Gastroesophageal sphincter (tissue), 4 donors: ENCODE data around the gene PNMA6F. TPM values are rescaled to one million over a fixed set of nuclear protein-coding genes. Genes with fewer than 3 reads are reported as not detected.

Experiments used
- ATAC-seq: fragments of 150-250 bp; one replicate; pipeline ENCODE4 v1.9.1; 2016; ENCODE audit warnings: mild to moderate bottlenecking, moderate library complexity
- H3K27ac ChIP-seq, 4 donors: fragments of 200-600 bp; sonication (generic) in 3 of 4; 1 replicate in 3 of 4; 2 replicates in 1 of 4; pipeline ENCODE4 v1.5.1; 2016 to 2019
- H3K27me3 ChIP-seq: fragments of 200-600 bp; sonication (generic); one replicate; pipeline ENCODE4 v1.5.1; 2019
- H3K36me3 ChIP-seq, 2 donors: fragments of 200-600 bp; sonication (generic); one replicate each; pipeline ENCODE4 v1.5.1; 2019; ENCODE audit warnings: control low read depth in 1 of 2
- H3K4me1 ChIP-seq, 3 donors: fragments of 200-600 bp; sonication (generic); 1 replicate in 2 of 3; 2 replicates in 1 of 3; pipeline ENCODE4 v1.5.1; 2016 to 2019; ENCODE audit warnings: control low read depth in 2 of 3
- H3K4me3 ChIP-seq, 2 donors: fragments of 200-600 bp; sonication (generic); one replicate each; pipeline ENCODE4 v1.5.1; 2019; ENCODE audit warnings: mild to moderate bottlenecking in 1 of 2, moderate library complexity in 1 of 2
- H3K9me3 ChIP-seq, 3 donors: fragments of 200-600 bp; sonication (generic); one replicate each; pipeline ENCODE4 v1.5.1; 2017 to 2019; ENCODE audit warnings: control low read depth in 2 of 3
- EP300 ChIP-seq: sonication (generic); formaldehyde crosslinking; IDR thresholded peaks from one replicate; pipeline ENCODE4 v1.6.1; 2017; ENCODE audit warnings: antibody characterized with exemption, mild to moderate bottlenecking
- POLR2A ChIP-seq, 2 donors: fragments of 450-650 bp; IDR thresholded peaks; one replicate each; pipeline ENCODE4 v1.6.1; 2017; ENCODE audit warnings: antibody characterized with exemption in 2 of 2, mild to moderate bottlenecking in 2 of 2, moderate library complexity in 1 of 2
- POLR2AphosphoS5 ChIP-seq: sonication (generic); formaldehyde crosslinking; IDR thresholded peaks from one replicate; pipeline ENCODE4 v1.6.1; 2017; ENCODE audit warnings: antibody characterized with exemption
- WGBS, 2 donors: methylation state at CpG; one replicate each; pipeline ENCODE4 v1.1.5; 2018; ENCODE audit warnings: low coverage in 1 of 2; 5-methylcytosine and 5-hydroxymethylcytosine counted together
- total RNA-seq, 4 donors: library from RNA; depleted of rRNA; stranded (reverse); fragments of >200 nt; gene quantifications; one replicate each; pipeline ENCODE4 v1.1.0, GENCODE V29; 2016
- TF ChIP-seq, protein P1 (sequence below), 4 experiments: fragments of 200-600 bp in 2 of 4; fragments of 450-650 bp in 2 of 4; sonication (generic) in 1 of 4; IDR thresholded peaks; one replicate each; pipeline ENCODE4 v1.5.1; 2017 to 2019; ENCODE audit warnings: antibody characterized with exemption in 4 of 4, mild to moderate bottlenecking in 2 of 4, moderate library complexity in 2 of 4

Gene PNMA6F
- total RNA-seq, 4 donors from 2014 or later = not detected

DNA sequence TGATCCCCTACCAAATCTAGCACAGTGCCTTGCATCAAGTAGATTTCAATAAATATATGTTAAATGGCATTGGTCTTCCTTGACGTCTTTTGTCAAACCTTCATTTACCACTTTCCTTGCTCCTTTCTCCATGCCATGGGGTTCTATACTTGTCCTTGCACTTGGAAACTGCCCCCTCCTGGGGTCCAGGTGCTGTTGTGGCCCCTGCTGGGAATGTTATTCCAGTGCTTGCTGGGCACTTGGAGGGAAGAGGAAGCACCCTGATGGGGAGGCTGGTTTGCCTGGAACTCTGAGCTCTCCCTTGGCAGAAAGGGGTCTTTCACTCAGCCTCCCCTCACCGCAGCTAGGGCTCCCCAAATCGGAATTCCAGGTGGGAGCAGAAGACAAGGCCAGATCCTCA, 31.3 kb upstream of the PNMA6F start:
- Histone ChIP-seq H3K4me1 (no peaks in the 10 kb centered on the region), H3K36me3 (peaks cover 0 to 27% of the 10 kb centered on the region in 2 donors), H3K9me3 (no peaks in the 10 kb centered on the region), H3K27ac (no peak overlapping the region), H3K27me3 (no peaks in the 10 kb centered on the region), H3K4me3 (no peak overlapping the region)
- TF ChIP-seq POLR2A (IDR thresholded peaks at IDR 0.05) (no peak), POLR2AphosphoS5 (no peak), EP300 (no peak)
- TF ChIP-seq, protein P1, sequence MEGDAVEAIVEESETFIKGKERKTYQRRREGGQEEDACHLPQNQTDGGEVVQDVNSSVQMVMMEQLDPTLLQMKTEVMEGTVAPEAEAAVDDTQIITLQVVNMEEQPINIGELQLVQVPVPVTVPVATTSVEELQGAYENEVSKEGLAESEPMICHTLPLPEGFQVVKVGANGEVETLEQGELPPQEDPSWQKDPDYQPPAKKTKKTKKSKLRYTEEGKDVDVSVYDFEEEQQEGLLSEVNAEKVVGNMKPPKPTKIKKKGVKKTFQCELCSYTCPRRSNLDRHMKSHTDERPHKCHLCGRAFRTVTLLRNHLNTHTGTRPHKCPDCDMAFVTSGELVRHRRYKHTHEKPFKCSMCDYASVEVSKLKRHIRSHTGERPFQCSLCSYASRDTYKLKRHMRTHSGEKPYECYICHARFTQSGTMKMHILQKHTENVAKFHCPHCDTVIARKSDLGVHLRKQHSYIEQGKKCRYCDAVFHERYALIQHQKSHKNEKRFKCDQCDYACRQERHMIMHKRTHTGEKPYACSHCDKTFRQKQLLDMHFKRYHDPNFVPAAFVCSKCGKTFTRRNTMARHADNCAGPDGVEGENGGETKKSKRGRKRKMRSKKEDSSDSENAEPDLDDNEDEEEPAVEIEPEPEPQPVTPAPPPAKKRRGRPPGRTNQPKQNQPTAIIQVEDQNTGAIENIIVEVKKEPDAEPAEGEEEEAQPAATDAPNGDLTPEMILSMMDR (IDR thresholded peaks at IDR 0.05) = no peak
- 100% methylated on average over 1 of the region's 3 CpGs; no CpG with 5 or more reads in 1 of the 2 donors for WGBS, 2 donors
- ATAC-seq = no peak

DNA sequence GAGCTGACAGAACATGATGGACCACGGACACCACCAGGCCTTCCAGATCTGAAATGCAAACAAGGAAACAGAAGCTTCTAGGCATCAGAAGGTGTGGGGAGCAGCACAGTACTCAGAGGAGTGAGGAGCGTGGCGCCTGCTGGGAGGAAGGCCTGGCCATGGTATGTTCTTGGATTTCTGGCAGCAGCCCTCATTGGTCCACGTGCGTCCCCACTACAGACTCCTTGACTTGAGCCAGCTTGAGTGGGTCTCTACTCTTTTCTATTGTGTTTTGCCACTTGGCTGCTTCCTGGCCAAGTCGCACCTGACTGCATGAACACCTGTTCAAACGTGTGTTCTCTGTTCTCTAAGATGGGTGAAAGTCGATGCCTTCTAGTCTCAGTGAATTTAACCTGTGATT, 30.4 kb upstream of the PNMA6F start:
- ATAC-seq = no peak
- 75 to 96% methylated on average over 4 of the region's 8 CpGs for WGBS, 2 donors
- TF ChIP-seq, protein P1 (IDR thresholded peaks at IDR 0.05) = no peak
- TF ChIP-seq POLR2A (IDR thresholded peaks at IDR 0.05) (no peak), EP300 (no peak), POLR2AphosphoS5 (no peak)
- H3K4me3 ChIP-seq = no peak overlapping the region
- H3K27ac ChIP-seq = no peak overlapping the region
- H3K4me1 ChIP-seq = no peaks in the 10 kb centered on the region
- H3K9me3 ChIP-seq = no peaks in the 10 kb centered on the region
- H3K27me3 ChIP-seq = no peaks in the 10 kb centered on the region
- H3K36me3 ChIP-seq = peaks cover 0 to 35% of the 10 kb centered on the region in 2 donors

DNA sequence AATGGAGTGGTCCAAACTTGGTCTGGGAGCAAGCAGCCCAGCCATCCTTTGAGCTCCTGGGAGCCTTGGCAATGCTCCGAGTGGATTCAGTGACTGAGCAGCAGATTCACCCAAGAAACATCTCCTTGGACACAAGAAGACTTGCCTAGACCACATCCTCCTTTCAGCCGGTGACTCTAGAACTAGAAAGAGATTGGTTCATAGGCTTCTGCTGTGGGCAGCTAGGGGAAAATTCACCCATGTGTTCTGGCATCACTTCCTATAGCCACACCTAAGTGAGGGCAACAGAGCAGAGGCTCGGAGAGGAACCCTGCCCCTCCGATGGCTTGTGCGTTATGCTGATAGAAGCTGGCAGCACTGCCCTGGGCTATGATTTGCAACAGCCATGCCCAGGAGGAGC, 28.4 kb upstream of the PNMA6F start:
- Histone ChIP-seq H3K4me1 (no peaks in the 10 kb centered on the region), H3K36me3 (peaks cover 0 to 54% of the 10 kb centered on the region in 2 donors), H3K9me3 (no peaks in the 10 kb centered on the region), H3K4me3 (no peak overlapping the region), H3K27ac (no peak overlapping the region), H3K27me3 (no peaks in the 10 kb centered on the region)
- no peak for ATAC-seq
- TF ChIP-seq, protein P1 (IDR thresholded peaks at IDR 0.05) = no peak
- no peak for TF ChIP-seq POLR2AphosphoS5
- TF ChIP-seq EP300 = no peak
- TF ChIP-seq POLR2A (IDR thresholded peaks at IDR 0.05) = no peak
- 73% methylated on average over 2 of the region's 5 CpGs; no CpG with 5 or more reads in 1 of the 2 donors for WGBS, 2 donors

DNA sequence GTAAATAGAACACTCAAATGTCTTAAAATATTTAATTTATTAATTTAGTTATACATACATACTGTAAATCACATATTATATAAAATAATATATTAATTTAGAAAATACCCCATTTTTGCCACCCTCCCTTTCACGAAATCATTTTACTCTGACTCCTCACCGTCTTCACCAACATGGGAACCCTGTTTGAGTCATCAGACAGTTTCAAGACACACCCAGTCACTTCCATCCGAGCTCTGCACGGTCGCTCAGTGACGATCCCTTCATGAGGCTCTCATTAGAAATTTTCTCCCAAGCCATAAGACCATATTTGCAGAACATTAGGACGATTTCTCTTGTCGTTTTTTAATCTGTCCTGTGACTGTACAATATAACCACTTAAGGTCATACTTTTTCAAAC, 26.9 kb upstream of the PNMA6F start:
- Histone ChIP-seq H3K27me3 (no peaks in the 10 kb centered on the region), H3K4me3 (no peak overlapping the region), H3K9me3 (no peaks in the 10 kb centered on the region), H3K4me1 (no peaks in the 10 kb centered on the region), H3K36me3 (peaks cover 0 to 68% of the 10 kb centered on the region in 2 donors), H3K27ac (no peak overlapping the region)
- 79 to 93% methylated on average over 7 to 8 of the region's 8 CpGs for WGBS, 2 donors
- TF ChIP-seq, protein P1 (IDR thresholded peaks at IDR 0.05) = no peak
- TF ChIP-seq EP300 = no peak
- no peak for TF ChIP-seq POLR2A (IDR thresholded peaks at IDR 0.05)
- TF ChIP-seq POLR2AphosphoS5 = no peak
- ATAC-seq = no peak

DNA sequence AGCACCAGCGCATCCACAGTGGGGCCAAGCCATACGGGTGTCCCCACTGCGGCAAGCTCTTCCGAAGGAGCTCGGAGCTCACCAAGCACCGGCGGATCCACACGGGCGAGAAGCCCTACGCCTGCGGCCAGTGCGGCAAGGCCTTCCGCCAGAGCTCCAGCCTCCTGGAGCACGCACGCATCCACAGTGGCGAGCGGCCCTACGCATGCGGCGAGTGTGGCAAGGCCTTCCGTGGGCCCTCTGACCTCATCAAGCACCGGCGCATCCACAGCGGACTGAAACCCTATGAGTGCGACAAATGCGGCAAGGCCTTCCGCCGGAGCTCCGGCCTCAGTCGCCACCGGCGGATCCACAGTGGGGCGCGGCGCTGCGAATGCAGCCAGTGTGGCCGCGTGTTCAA, 26.0 kb upstream of the PNMA6F start:
- no peak overlapping the region for H3K4me3 ChIP-seq
- peaks cover 0 to 3% (median 0%) of the 10 kb centered on the region in 3 donors for H3K4me1 ChIP-seq
- H3K36me3 ChIP-seq = peaks cover 0 to 68% of the 10 kb centered on the region in 2 donors
- H3K9me3 ChIP-seq = no peaks in the 10 kb centered on the region
- no peaks in the 10 kb centered on the region for H3K27me3 ChIP-seq
- no peak overlapping the region for H3K27ac ChIP-seq
- no CpG with 5 or more reads among the region's 38 CpGs for WGBS, 2 donors
- TF ChIP-seq POLR2A (IDR thresholded peaks at IDR 0.05) (no peak), EP300 (no peak), POLR2AphosphoS5 (no peak)
- TF ChIP-seq, protein P1 (IDR thresholded peaks at IDR 0.05) = no peak
- ATAC-seq = no peak
